Stomach (tissue), 4 donors: ENCODE data around the gene UCK2.

ENCODE experiments used
- CTCF ChIP-seq, 7 experiments: fragments of 450-650 bp in 4 of 7; fragments of 200-600 bp in 3 of 7; sonication (generic) in 3 of 7; IDR thresholded peaks; one replicate each; pipeline ENCODE4 v1.5.1; 2016 to 2019; ENCODE audit warnings: antibody characterized with exemption in 7 of 7, control low read depth in 2 of 7, mild to moderate bottlenecking in 1 of 7
- POLR2AphosphoS5 ChIP-seq, 3 donors: sonication (generic); formaldehyde crosslinking; IDR thresholded peaks; one replicate each; pipeline ENCODE4 v1.6.1; 2016; ENCODE audit warnings: antibody characterized with exemption in 3 of 3

DNA sequence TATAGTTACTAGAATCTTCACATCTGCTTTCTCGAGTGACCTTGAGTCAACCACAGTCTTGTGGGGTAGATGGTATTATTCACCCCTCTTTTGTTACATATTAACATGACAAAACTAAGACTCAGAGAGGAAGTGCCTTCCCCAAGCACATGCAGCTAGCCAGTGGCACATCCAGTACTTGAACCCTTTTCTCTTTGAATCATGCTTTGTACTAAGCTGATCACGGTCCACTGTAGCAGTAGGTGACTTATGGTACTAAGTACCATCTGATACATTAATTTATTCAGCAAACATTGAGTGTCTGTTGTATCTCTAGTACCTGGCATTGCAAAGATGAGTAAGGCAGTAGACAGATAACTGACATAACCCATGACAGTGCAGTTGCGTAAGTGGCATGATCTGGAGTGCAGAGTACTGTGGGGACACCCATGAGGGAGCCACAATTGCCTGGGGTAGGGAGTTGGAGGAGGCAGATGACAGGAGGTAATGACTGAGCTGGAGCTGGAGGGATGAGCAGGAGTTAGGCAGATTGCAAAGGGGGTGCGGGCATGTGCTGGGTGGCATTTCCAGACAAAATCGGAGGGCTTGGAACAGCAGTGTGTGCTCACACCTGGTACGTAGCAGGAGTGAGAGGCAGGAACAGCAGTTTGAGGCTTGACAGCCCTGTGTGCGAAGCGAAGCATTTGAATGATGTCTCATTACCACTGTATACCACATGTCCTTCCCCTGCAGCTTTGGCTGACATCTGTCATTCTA lies 29.8 kb downstream of the UCK2 start:
- TF ChIP-seq CTCF (IDR thresholded peaks at IDR 0.05) (no peak), POLR2AphosphoS5 (IDR thresholded peaks at IDR 0.05) (no peak)
